Measurements from ENCODE around the gene CST9.
A peak's percentile ranks its signal among the peaks of the same experiment; 100 is the strongest.

CST9 gene

DNA sequence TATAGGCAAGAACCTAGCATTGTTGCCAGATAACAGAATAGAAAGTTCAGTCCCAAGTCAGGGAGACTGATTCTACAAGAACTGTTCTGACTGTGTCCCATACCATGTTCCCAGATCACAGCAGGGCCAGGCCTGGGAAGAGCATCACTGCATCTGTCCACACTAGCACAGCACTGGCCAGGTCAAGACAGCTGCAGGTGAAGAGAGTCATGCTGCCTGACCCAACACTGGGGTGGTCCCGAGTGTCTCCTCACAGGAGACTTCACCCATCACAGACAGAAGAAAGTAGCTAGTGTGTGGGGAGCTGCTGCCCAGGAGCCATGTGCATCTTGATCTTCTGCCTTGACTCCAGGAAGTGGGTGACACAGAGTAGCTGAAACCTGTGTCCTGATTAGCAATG is 36.1 kb downstream of the CST9 start:
- WGBS, 2 donors (ENCODE audit: extremely low coverage in 2 of 2, insufficient read length in 2 of 2, insufficient replicate concordance in 1 of 2), result no CpG with 5 or more reads among the region's 1 CpG
- no peak overlapping the region for H3K4ac ChIP-seq (ENCODE audit: low read length)
- no peaks in the 10 kb centered on the region for H3K36me3 ChIP-seq (replicated peaks in 1 of 2; ENCODE audit: control insufficient read depth in 2 of 2, insufficient read depth in 2 of 2, low read length in 2 of 2)
- no peak overlapping the region for H2BK12ac ChIP-seq (ENCODE audit: low read length)
- H3K4me1 ChIP-seq (ENCODE audit: control insufficient read depth in 2 of 2, insufficient read depth in 1 of 2, low read depth in 1 of 2, low read length in 2 of 2), result no peaks in the 10 kb centered on the region
- no peak overlapping the region for H2AFZ ChIP-seq (ENCODE audit: low read length)
- H3K4me3 ChIP-seq (ENCODE audit: low read length in 2 of 2), result no peak overlapping the region
- H3K79me1 ChIP-seq (ENCODE audit: low read depth, low read length), result no peaks in the 10 kb centered on the region
- no peak overlapping the region for H2AK5ac ChIP-seq (ENCODE audit: low read depth, low read length)
- H3K27me3 ChIP-seq (ENCODE audit: control insufficient read depth in 3 of 3, insufficient read depth in 3 of 3, low read depth in 1 of 3, low read length in 3 of 3), result peaks cover 0 to 3% (median 0%) of the 10 kb centered on the region in 3 experiments
- no peak overlapping the region for H3K4me2 ChIP-seq (ENCODE audit: insufficient read depth, low read length, poor library complexity, severe bottlenecking)
- no peak overlapping the region for H4K8ac ChIP-seq (ENCODE audit: low read depth, low read length)
- H3K23ac ChIP-seq (ENCODE audit: low read depth, low read length, poor library complexity), result no peak overlapping the region
- no peak overlapping the region for H2BK5ac ChIP-seq (ENCODE audit: low read length)
- no peak overlapping the region for H3K27ac ChIP-seq (replicated peaks; ENCODE audit: low read length)
- H3K18ac ChIP-seq (ENCODE audit: low read length), result no peak overlapping the region
- H3K9ac ChIP-seq (ENCODE audit: low read depth, low read length, poor library complexity), result peak overlapping the region; percentile 3
- no peak overlapping the region for H3K14ac ChIP-seq (ENCODE audit: low read length)
- H2BK15ac ChIP-seq (ENCODE audit: low read length), result no peak overlapping the region
- H4K91ac ChIP-seq (ENCODE audit: low read depth, low read length, poor library complexity), result no peak overlapping the region
- H3K9me3 ChIP-seq (replicated peaks in 1 of 2; ENCODE audit: control insufficient read depth in 2 of 2, insufficient read depth in 1 of 2, low read depth in 1 of 2, low read length in 2 of 2), result no peaks in the 10 kb centered on the region
- H2BK120ac ChIP-seq (ENCODE audit: low read depth, low read length), result no peak overlapping the region
- DNase-seq (ENCODE audit: low spot score), result no peak

DNA sequence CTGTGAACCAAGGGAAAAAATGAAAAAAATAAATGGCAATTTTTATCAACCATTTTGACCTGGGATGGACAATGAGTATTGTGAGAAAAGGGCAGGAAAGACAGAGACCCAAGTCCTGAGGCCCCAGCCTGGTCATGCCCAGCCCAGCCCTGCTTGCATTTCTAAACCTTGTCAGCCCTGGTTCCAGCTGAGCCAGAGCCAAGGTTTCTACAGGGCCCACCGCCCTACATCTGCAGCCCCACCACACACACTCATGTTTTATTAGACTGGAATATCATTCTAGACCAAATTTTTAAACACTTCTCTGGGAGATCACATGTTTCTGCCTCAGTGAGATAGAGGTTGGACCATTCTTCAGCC is 36.8 kb downstream of the CST9 start:
- no peaks in the 10 kb centered on the region for H3K9me3 ChIP-seq (replicated peaks in 1 of 2; ENCODE audit: control insufficient read depth in 2 of 2, insufficient read depth in 1 of 2, low read depth in 1 of 2, low read length in 2 of 2)
- H2AFZ ChIP-seq (ENCODE audit: low read length), result no peak overlapping the region
- DNase-seq (ENCODE audit: low spot score), result no peak
- no CpG with 5 or more reads among the region's 1 CpG for WGBS, 2 donors (ENCODE audit: extremely low coverage in 2 of 2, insufficient read length in 2 of 2, insufficient replicate concordance in 1 of 2)
- no peaks in the 10 kb centered on the region for H3K79me1 ChIP-seq (ENCODE audit: low read depth, low read length)
- H3K27me3 ChIP-seq (ENCODE audit: control insufficient read depth in 3 of 3, insufficient read depth in 3 of 3, low read depth in 1 of 3, low read length in 3 of 3), result peaks cover 0 to 3% (median 0%) of the 10 kb centered on the region in 3 experiments
- H2BK12ac ChIP-seq (ENCODE audit: low read length), result no peak overlapping the region
- H3K23ac ChIP-seq (ENCODE audit: low read depth, low read length, poor library complexity), result no peak overlapping the region
- H2BK15ac ChIP-seq (ENCODE audit: low read length), result no peak overlapping the region
- no peak overlapping the region for H3K4ac ChIP-seq (ENCODE audit: low read length)
- no peak overlapping the region for H2AK5ac ChIP-seq (ENCODE audit: low read depth, low read length)
- H2BK120ac ChIP-seq (ENCODE audit: low read depth, low read length), result no peak overlapping the region
- H3K18ac ChIP-seq (ENCODE audit: low read length), result no peak overlapping the region
- H3K27ac ChIP-seq (replicated peaks; ENCODE audit: low read length), result no peak overlapping the region
- no peak overlapping the region for H4K91ac ChIP-seq (ENCODE audit: low read depth, low read length, poor library complexity)
- no peaks in the 10 kb centered on the region for H3K36me3 ChIP-seq (replicated peaks in 1 of 2; ENCODE audit: control insufficient read depth in 2 of 2, insufficient read depth in 2 of 2, low read length in 2 of 2)
- no peak overlapping the region for H3K9ac ChIP-seq (ENCODE audit: low read depth, low read length, poor library complexity)
- no peak overlapping the region for H4K8ac ChIP-seq (ENCODE audit: low read depth, low read length)
- no peak overlapping the region for H3K14ac ChIP-seq (ENCODE audit: low read length)
- no peak overlapping the region for H3K4me3 ChIP-seq (ENCODE audit: low read length in 2 of 2)
- H2BK5ac ChIP-seq (ENCODE audit: low read length), result no peak overlapping the region
- no peak overlapping the region for H3K4me2 ChIP-seq (ENCODE audit: insufficient read depth, low read length, poor library complexity, severe bottlenecking)
- H3K4me1 ChIP-seq (ENCODE audit: control insufficient read depth in 2 of 2, insufficient read depth in 1 of 2, low read depth in 1 of 2, low read length in 2 of 2), result no peaks in the 10 kb centered on the region

DNA sequence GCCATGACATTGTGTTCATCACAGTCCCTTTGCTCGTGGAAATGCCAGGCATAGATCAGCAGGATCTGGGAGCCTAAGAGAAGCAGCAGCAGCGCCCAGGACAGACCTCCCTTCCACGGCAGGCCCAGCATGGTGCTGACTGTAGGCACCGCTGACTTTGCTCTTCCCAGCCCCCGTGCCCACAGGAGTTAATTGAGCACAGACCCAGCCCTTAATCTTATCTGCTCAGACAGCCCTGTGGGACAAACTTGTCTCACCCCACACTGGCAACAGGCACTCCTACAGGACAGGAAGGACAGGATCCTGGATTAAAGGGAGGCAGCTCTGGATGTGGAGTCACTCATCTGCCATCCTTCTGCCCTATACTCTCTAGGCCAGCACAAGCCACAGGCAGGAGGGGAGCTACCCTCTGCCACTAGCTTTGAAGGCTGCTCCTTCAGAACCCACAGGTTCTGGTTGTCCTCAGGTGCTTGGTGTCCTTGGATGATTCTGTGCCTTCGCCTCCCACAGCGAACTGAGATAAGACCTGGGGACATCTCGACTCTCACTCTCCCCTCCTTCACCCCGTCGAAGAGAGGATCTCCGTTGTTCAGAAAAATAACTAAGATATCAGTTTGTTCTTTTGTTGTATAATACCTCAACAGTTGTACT is 37.3 kb downstream of the CST9 start, which contains the start of gene CST9L:
CST9L (minus strand) TSS at position 165 of the 651 bp plus-strand sequence; CDS start at position 131, 34 bp downstream.
- Histone ChIP-seq H3K23ac (ENCODE audit: low read depth, low read length, poor library complexity) (no peak within 1 kb of the TSS), H3K36me3 (replicated peaks in 1 of 2; ENCODE audit: control insufficient read depth in 2 of 2, insufficient read depth in 2 of 2, low read length in 2 of 2) (no peaks in the 10 kb centered on the region), H4K8ac (ENCODE audit: low read depth, low read length) (no peak within 1 kb of the TSS), H3K9ac (ENCODE audit: low read depth, low read length, poor library complexity) (no peak within 1 kb of the TSS), H2BK12ac (ENCODE audit: low read length) (no peak within 1 kb of the TSS), H3K4me2 (ENCODE audit: insufficient read depth, low read length, poor library complexity, severe bottlenecking) (no peak within 1 kb of the TSS), H3K4me1 (ENCODE audit: control insufficient read depth in 2 of 2, insufficient read depth in 1 of 2, low read depth in 1 of 2, low read length in 2 of 2) (no peaks in the 10 kb centered on the region), H4K91ac (ENCODE audit: low read depth, low read length, poor library complexity) (no peak within 1 kb of the TSS), H3K9me3 (replicated peaks in 1 of 2; ENCODE audit: control insufficient read depth in 2 of 2, insufficient read depth in 1 of 2, low read depth in 1 of 2, low read length in 2 of 2) (no peaks in the 10 kb centered on the region), H3K14ac (ENCODE audit: low read length) (peak within 1 kb of the TSS; percentile 3), H2BK120ac (ENCODE audit: low read depth, low read length) (no peak within 1 kb of the TSS), H2BK5ac (ENCODE audit: low read length) (no peak within 1 kb of the TSS), H3K27me3 (ENCODE audit: control insufficient read depth in 3 of 3, insufficient read depth in 3 of 3, low read depth in 1 of 3, low read length in 3 of 3) (peaks cover 0 to 3% (median 0%) of the 10 kb centered on the region in 3 experiments), H3K4ac (ENCODE audit: low read length) (no peak within 1 kb of the TSS), H3K79me1 (ENCODE audit: low read depth, low read length) (no peaks in the 10 kb centered on the region), H2AK5ac (ENCODE audit: low read depth, low read length) (no peak within 1 kb of the TSS), H3K4me3 (ENCODE audit: low read length in 2 of 2) (no peak within 1 kb of the TSS), H2AFZ (ENCODE audit: low read length) (no peak within 1 kb of the TSS), H3K27ac (replicated peaks; ENCODE audit: low read length) (no peak within 1 kb of the TSS), H2BK15ac (ENCODE audit: low read length) (no peak within 1 kb of the TSS), H3K18ac (ENCODE audit: low read length) (peak within 1 kb of the TSS; percentile 18)
- DNase-seq (ENCODE audit: low spot score), result no peak
- no CpG with 5 or more reads among the region's 11 CpGs for WGBS, 2 donors (ENCODE audit: extremely low coverage in 2 of 2, insufficient read length in 2 of 2, insufficient replicate concordance in 1 of 2)

DNA sequence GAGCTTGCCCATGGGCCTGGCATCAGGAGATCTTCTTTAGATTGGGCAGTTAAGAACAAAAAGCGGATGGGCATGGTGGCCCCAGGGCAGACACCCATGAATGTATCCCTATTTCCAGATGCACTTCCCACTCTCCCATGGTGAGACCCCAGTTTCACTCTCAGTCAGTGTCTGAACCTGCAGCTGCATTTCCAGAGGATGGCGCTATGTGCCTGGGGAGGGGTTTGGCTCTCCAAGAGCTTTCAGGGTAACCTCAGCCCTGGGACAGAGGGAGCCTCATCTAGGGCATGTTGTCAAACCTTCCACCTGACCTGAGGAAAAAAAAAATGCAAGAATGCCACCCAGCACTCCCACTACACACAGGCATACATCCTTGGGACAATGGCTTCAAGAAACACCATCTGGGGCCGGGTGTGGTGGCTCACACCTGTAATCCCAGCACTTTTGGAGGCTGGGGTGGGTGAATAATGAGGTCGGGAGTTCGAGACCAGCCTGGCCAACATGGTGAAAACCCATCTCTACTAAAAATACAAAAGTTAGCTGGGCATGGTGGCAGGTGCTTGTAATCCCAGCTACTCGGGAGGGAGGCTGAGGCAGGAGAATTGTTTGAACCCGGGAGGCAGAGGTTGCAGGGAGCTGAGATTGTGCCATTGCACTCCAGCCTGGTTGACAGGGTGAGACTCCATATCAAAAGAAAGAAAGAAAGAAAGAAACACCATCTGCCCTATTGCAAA is 39.4 kb downstream of the CST9 start:
- Histone ChIP-seq H3K23ac (ENCODE audit: low read depth, low read length, poor library complexity) (no peak overlapping the region), H2AK5ac (ENCODE audit: low read depth, low read length) (no peak overlapping the region), H3K9me3 (replicated peaks in 1 of 2; ENCODE audit: control insufficient read depth in 2 of 2, insufficient read depth in 1 of 2, low read depth in 1 of 2, low read length in 2 of 2) (peaks cover 4 to 9% of the 10 kb centered on the region in 2 donors), H3K4ac (ENCODE audit: low read length) (no peak overlapping the region), H3K27me3 (ENCODE audit: control insufficient read depth in 3 of 3, insufficient read depth in 3 of 3, low read depth in 1 of 3, low read length in 3 of 3) (peaks cover 0 to 3% (median 0%) of the 10 kb centered on the region in 3 experiments), H2BK12ac (ENCODE audit: low read length) (no peak overlapping the region), H3K4me1 (ENCODE audit: control insufficient read depth in 2 of 2, insufficient read depth in 1 of 2, low read depth in 1 of 2, low read length in 2 of 2) (no peaks in the 10 kb centered on the region), H3K14ac (ENCODE audit: low read length) (no peak overlapping the region), H3K4me2 (ENCODE audit: insufficient read depth, low read length, poor library complexity, severe bottlenecking) (no peak overlapping the region), H3K27ac (replicated peaks; ENCODE audit: low read length) (no peak overlapping the region), H4K8ac (ENCODE audit: low read depth, low read length) (no peak overlapping the region), H2AFZ (ENCODE audit: low read length) (no peak overlapping the region), H2BK120ac (ENCODE audit: low read depth, low read length) (no peak overlapping the region), H3K18ac (ENCODE audit: low read length) (no peak overlapping the region), H2BK15ac (ENCODE audit: low read length) (no peak overlapping the region), H3K4me3 (ENCODE audit: low read length in 2 of 2) (no peak overlapping the region), H3K79me1 (ENCODE audit: low read depth, low read length) (no peaks in the 10 kb centered on the region), H3K36me3 (replicated peaks in 1 of 2; ENCODE audit: control insufficient read depth in 2 of 2, insufficient read depth in 2 of 2, low read length in 2 of 2) (no peaks in the 10 kb centered on the region), H3K9ac (ENCODE audit: low read depth, low read length, poor library complexity) (no peak overlapping the region), H4K91ac (ENCODE audit: low read depth, low read length, poor library complexity) (no peak overlapping the region), H2BK5ac (ENCODE audit: low read length) (no peak overlapping the region)
- no peak for DNase-seq (ENCODE audit: low spot score)
- no CpG with 5 or more reads among the region's 7 CpGs for WGBS, 2 donors (ENCODE audit: extremely low coverage in 2 of 2, insufficient read length in 2 of 2, insufficient replicate concordance in 1 of 2)

Data from neuronal stem cell (in vitro differentiated cells).